Esophagus muscularis mucosa (tissue), 4 donors: Measurements from ENCODE around the gene MMP24. TPM values are rescaled to one million over a fixed set of nuclear protein-coding genes. Genes with fewer than 3 reads are reported as not detected.

Source experiments
- DNase-seq: peaks from one replicate; pipeline ENCODE4 v3.0.0-alpha.2; 2017; ENCODE audit errors: extremely low spot score
- H3K27ac ChIP-seq, 4 donors: fragments of 200-600 bp; sonication (generic); replicated peaks in 1 of 4; 1 replicate in 3 of 4; 2 replicates in 1 of 4; pipeline ENCODE4 v1.5.1; 2016 to 2019; ENCODE audit warnings: mild to moderate bottlenecking in 1 of 4
- H3K27me3 ChIP-seq, 4 donors: fragments of 200-600 bp; sonication (generic); one replicate each; pipeline versions ENCODE4 v1.5.1 to v1.6.0; 2016 to 2019
- H3K36me3 ChIP-seq, 4 donors: fragments of 200-600 bp; sonication (generic); one replicate each; pipeline ENCODE4 v1.5.1; 2016 to 2019
- H3K4me1 ChIP-seq, 4 donors: fragments of 200-600 bp; sonication (generic); one replicate each; pipeline ENCODE4 v1.5.1; 2016 to 2019
- H3K4me3 ChIP-seq, 4 donors: fragments of 200-600 bp; sonication (generic); 1 replicate in 2 of 4; 2 replicates in 2 of 4; pipeline ENCODE4 v1.5.1; 2016 to 2019; ENCODE audit warnings: mild to moderate bottlenecking in 4 of 4, moderate library complexity in 1 of 4
- H3K9me3 ChIP-seq, 4 donors: fragments of 200-600 bp; sonication (generic); 1 replicate in 3 of 4; 2 replicates in 1 of 4; pipeline ENCODE4 v1.5.1; 2016 to 2019
- CTCF ChIP-seq, 3 experiments: fragments of 200-600 bp in 2 of 3; fragments of 450-650 bp in 1 of 3; sonication (generic) in 2 of 3; IDR thresholded peaks; one replicate each; pipeline ENCODE4 v1.5.1; 2017 to 2019; ENCODE audit warnings: antibody characterized with exemption in 3 of 3, mild to moderate bottlenecking in 2 of 3, moderate library complexity in 1 of 3
- EP300 ChIP-seq: sonication (generic); formaldehyde crosslinking; IDR thresholded peaks from one replicate; pipeline ENCODE4 v1.6.1; 2017; ENCODE audit warnings: antibody characterized with exemption
- POLR2A ChIP-seq: fragments of 450-650 bp; IDR thresholded peaks from one replicate; pipeline ENCODE4 v1.6.1; 2017; ENCODE audit warnings: antibody characterized with exemption, moderate library complexity, mild to moderate bottlenecking, low read depth
- POLR2AphosphoS5 ChIP-seq, 2 donors: sonication (generic); formaldehyde crosslinking; IDR thresholded peaks; one replicate each; pipeline ENCODE4 v1.6.1; 2017; ENCODE audit warnings: antibody characterized with exemption in 2 of 2
- WGBS: methylation state at CpG from one replicate; pipeline ENCODE4 v1.1.5; 2018; 5-methylcytosine and 5-hydroxymethylcytosine counted together
- intact Hi-C: fragments of 100-400 bp; cut with DNase I; formaldehyde crosslinking; loops from one replicate; pipeline ENCODE4 v1.15.1; 2023
- total RNA-seq, 4 donors: library from RNA; depleted of rRNA; stranded (reverse); fragments of >200 nt; gene quantifications; one replicate each; pipeline versions ENCODE4 v1.1.0 to v1.2.1, GENCODE V29; 2016

Gene MMP24
- total RNA-seq, 4 donors from 2014 or later, result 0.83 to 4.0 (median 2.0) TPM

- intact Hi-C loops, result no loop called here
- WGBS, result 91% methylated on average over 21 of the region's 24 CpGs
- Histone ChIP-seq H3K27ac (no peak overlapping the region), H3K9me3 (no peaks in the 10 kb centered on the region), H3K36me3 (peaks cover 16 to 68% (median 52%) of the 10 kb centered on the region in 4 donors), H3K27me3 (no peaks in the 10 kb centered on the region), H3K4me1 (peaks cover 16 to 51% (median 35%) of the 10 kb centered on the region in 4 donors), H3K4me3 (no peak overlapping the region)
- TF ChIP-seq POLR2AphosphoS5 (IDR thresholded peaks at IDR 0.05) (no peak), CTCF (IDR thresholded peaks at IDR 0.05) (no peak), EP300 (no peak), POLR2A (no peak)
- DNase-seq, result no peak
These were observed 47.9 kb downstream of the MMP24 start for GRCh38 chr20:35274172-35275092.

DNA sequence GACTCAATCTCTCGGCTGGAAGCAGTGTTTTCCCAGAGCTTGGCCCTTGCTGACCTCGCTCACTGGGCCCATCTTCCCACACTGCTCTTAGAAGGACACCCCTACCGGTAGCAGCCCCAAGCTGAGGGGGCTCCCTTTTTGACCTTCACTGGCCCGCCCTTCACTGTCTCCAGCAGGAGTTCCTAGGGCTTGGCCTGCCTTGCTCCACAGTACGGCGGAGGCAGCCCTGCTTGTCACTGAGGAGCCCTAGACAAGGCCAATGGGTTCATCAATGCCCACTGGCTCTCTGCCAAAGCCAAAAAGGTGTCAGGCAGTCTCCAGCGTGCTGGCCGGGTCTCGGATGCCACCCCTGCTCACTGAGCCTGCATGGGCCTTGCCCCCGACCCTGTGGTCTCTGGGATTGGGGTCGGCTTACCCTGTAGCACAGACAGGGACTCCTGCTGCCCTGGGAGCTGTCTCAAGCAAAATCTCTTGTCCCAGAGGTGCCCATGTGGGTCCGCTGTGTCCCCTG lies 49.3 kb downstream of the MMP24 start:
- 92% methylated on average over 10 of the region's 12 CpGs for WGBS
- DNase-seq, result no peak
- Histone ChIP-seq H3K27me3 (no peaks in the 10 kb centered on the region), H3K4me3 (no peak overlapping the region), H3K36me3 (peaks cover 11 to 68% (median 53%) of the 10 kb centered on the region in 4 donors), H3K4me1 (peaks cover 16 to 48% (median 33%) of the 10 kb centered on the region in 4 donors), H3K9me3 (no peaks in the 10 kb centered on the region), H3K27ac (peak overlapping the region in 2 of 4 donors; percentile 99 to 100)
- intact Hi-C loops, result no loop called here
- no peak for TF ChIP-seq POLR2A
- TF ChIP-seq POLR2AphosphoS5 (IDR thresholded peaks at IDR 0.05), result no peak
- no peak for TF ChIP-seq EP300
- TF ChIP-seq CTCF (IDR thresholded peaks at IDR 0.05), result no peak

DNA sequence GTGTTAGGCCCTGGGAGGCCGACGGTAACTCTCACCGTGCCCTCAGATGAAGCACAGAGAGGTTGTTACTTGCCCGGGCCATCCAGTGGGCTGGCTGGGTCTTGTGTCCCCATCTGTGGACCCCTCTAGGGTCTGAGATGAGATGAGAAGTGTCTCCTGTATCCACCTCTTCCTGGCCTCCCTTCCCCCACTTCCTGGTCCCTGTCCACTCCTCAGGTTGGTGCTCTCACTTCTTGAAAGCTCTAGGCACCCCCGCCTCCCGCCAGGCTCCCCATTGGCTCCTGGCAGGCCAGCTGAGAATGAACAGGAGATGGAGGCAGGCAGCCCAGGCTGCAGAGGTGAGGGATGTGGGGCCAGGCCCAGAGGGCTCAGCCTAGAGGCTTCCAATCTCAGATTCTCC lies 49.9 kb downstream of the MMP24 start:
- no peaks in the 10 kb centered on the region for H3K27me3 ChIP-seq
- no peak for DNase-seq
- no peak for TF ChIP-seq POLR2A
- TF ChIP-seq CTCF (IDR thresholded peaks at IDR 0.05), result no peak
- TF ChIP-seq EP300, result no peak
- intact Hi-C loops, result no loop called here
- 94% methylated on average over 5 of the region's 6 CpGs for WGBS
- no peaks in the 10 kb centered on the region for H3K9me3 ChIP-seq
- peaks cover 16 to 48% (median 33%) of the 10 kb centered on the region in 4 donors for H3K4me1 ChIP-seq
- H3K36me3 ChIP-seq, result peaks cover 11 to 64% (median 50%) of the 10 kb centered on the region in 4 donors
- H3K4me3 ChIP-seq, result peak overlapping the region; percentile 74 to 95 (median 90)
- peak overlapping the region; percentile 95 to 100 (median 99) for H3K27ac ChIP-seq

GRCh38 chr20:35277127-35277526 lies 50.6 kb downstream of the MMP24 start:
- H3K36me3 ChIP-seq, result peaks cover 11 to 59% (median 49%) of the 10 kb centered on the region in 4 donors
- H3K27me3 ChIP-seq, result no peaks in the 10 kb centered on the region
- peak overlapping the region; percentile 74 to 95 (median 90) for H3K4me3 ChIP-seq
- 12% methylated on average over 10 of the region's 10 CpGs for WGBS
- no peaks in the 10 kb centered on the region for H3K9me3 ChIP-seq
- H3K4me1 ChIP-seq, result peaks cover 16 to 51% (median 34%) of the 10 kb centered on the region in 4 donors
- no peak for TF ChIP-seq CTCF (IDR thresholded peaks at IDR 0.05)
- no peak for TF ChIP-seq POLR2AphosphoS5 (IDR thresholded peaks at IDR 0.05)
- no peak for TF ChIP-seq POLR2A
- TF ChIP-seq EP300, result no peak
- peak overlapping the region; percentile 95 to 100 (median 99) for H3K27ac ChIP-seq
- no peak for DNase-seq
- intact Hi-C loops, result no loop called here
